UCSD-AML1 (cell line): Measurements from ENCODE around the gene ARHGEF28.

Source experiments
- DNase-seq: peaks from one replicate; lab custom pipeline; 2025; ENCODE audit not compliant: unreplicated experiment; lab: John Stamatoyannopoulos, UW

The ARHGEF28 gene

GRCh38 chr5:73739650-73740049 lies 113.7 kb downstream of the ARHGEF28 start:
- DNase-seq: no peak

GRCh38 chr5:73740274-73740790 lies 114.3 kb downstream of the ARHGEF28 start:
- DNase-seq: no peak

GRCh38 chr5:73743161-73743560 lies 117.2 kb downstream of the ARHGEF28 start:
- DNase-seq: no peak

- no peak for DNase-seq
Measured at GRCh38 chr5:73745836-73746235, 119.8 kb downstream of the ARHGEF28 start.

GRCh38 chr5:73746608-73747007 lies 120.6 kb downstream of the ARHGEF28 start:
- DNase-seq: no peak

GRCh38 chr5:73747696-73748380 lies 121.8 kb downstream of the ARHGEF28 start:
- no peak for DNase-seq

- no peak for DNase-seq
Measured at GRCh38 chr5:73748510-73749400, 122.8 kb downstream of the ARHGEF28 start.

- no peak for DNase-seq
Measured at GRCh38 chr5:73749485-73750270, 123.7 kb downstream of the ARHGEF28 start.

- DNase-seq: no peak
Measured at GRCh38 chr5:73751254-73751914, 125.4 kb downstream of the ARHGEF28 start.

- DNase-seq: no peak
Measured at GRCh38 chr5:73754254-73754653, 128.3 kb downstream of the ARHGEF28 start.

GRCh38 chr5:73757416-73757815 lies 131.4 kb downstream of the ARHGEF28 start:
- no peak for DNase-seq

GRCh38 chr5:73759771-73760170 lies 133.8 kb downstream of the ARHGEF28 start:
- no peak for DNase-seq

GRCh38 chr5:73763300-73764032 lies 137.5 kb downstream of the ARHGEF28 start:
- no peak for DNase-seq

- DNase-seq: no peak
Measured at GRCh38 chr5:73764586-73764985, 138.6 kb downstream of the ARHGEF28 start.

GRCh38 chr5:73764996-73765395 lies 139.0 kb downstream of the ARHGEF28 start:
- no peak for DNase-seq

GRCh38 chr5:73766902-73767301 lies 140.9 kb downstream of the ARHGEF28 start:
- DNase-seq: no peak

GRCh38 chr5:73770172-73771025 lies 144.4 kb downstream of the ARHGEF28 start:
- DNase-seq: no peak

GRCh38 chr5:73774924-73775323 lies 148.9 kb downstream of the ARHGEF28 start:
- no peak for DNase-seq

GRCh38 chr5:73776405-73776804 lies 150.4 kb downstream of the ARHGEF28 start:
- no peak for DNase-seq
